Measurements from ENCODE around the gene S100P.

DNA sequence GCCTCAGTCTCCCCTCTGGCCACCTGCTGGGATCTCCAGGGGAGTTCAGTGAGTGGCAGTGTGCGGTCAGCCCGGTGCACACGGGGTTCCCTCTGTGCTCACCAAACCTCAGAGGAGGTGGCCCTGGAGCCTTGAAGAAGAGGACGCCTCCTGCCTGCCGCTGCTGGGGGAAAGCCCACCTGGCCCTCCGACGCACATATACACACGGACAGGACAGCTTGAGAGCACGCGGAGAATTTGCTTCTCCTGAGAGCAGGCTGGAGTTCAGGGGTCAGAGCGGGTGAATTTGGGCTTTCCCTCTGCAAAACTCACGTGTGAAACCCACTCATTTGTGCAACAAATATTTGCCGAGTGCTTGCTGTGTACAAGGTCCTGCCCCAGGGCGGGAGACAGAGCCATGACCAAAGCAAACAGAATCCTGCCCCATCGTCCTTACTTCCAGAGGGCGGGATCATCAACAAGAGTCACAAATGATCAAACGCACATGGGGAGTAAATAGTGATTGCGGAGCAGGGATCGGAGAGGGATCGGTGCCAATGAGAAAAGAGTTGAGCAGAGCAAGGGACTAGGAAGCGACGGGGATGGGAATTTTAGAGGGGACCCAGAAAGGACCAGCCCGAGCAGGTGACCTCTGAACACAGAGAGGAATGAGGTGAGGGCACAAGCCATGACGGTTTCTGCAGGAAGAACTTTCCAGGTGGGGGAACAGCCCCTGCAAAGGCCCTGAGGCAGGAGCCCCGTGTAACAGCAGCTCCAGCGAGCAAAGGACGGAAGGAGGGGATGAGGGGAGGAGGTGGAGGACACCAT, 39.9 kb downstream of the S100P start:
- TF ChIP-seq EZH2 (IDR thresholded peaks at IDR 0.05) (no peak), EZH2phosphoT487 (IDR thresholded peaks at IDR 0.05) (no peak)
- TF ChIP-seq, protein P1, sequence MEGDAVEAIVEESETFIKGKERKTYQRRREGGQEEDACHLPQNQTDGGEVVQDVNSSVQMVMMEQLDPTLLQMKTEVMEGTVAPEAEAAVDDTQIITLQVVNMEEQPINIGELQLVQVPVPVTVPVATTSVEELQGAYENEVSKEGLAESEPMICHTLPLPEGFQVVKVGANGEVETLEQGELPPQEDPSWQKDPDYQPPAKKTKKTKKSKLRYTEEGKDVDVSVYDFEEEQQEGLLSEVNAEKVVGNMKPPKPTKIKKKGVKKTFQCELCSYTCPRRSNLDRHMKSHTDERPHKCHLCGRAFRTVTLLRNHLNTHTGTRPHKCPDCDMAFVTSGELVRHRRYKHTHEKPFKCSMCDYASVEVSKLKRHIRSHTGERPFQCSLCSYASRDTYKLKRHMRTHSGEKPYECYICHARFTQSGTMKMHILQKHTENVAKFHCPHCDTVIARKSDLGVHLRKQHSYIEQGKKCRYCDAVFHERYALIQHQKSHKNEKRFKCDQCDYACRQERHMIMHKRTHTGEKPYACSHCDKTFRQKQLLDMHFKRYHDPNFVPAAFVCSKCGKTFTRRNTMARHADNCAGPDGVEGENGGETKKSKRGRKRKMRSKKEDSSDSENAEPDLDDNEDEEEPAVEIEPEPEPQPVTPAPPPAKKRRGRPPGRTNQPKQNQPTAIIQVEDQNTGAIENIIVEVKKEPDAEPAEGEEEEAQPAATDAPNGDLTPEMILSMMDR (IDR thresholded peaks at IDR 0.05): no peak

Measured in neural progenitor cell (in vitro differentiated cells).